WTC11 (cell line): ENCODE measurements around the gene CLCN1. TPM values are rescaled to one million over a fixed set of nuclear protein-coding genes. Genes with fewer than 3 reads are reported as not detected.
A peak's percentile ranks its signal among the peaks of the same experiment; 100 is the strongest.

Source experiments
- ATAC-seq: fragments of 200-7000 bp; cut with Tn5 transposase; 2 replicates; pipeline ENCODE4 v1.10.0; 2021; ENCODE audit warnings: mild to moderate bottlenecking, moderate library complexity
- CTCF ChIA-PET: fragments of 300-600 bp; sonication (Branson Sonifier 250); formaldehyde crosslinking; loops from one replicate; lab custom pipeline; 2021; ENCODE audit warnings: antibody characterized with exemption; lab: Charles Lee
- POLR2A ChIA-PET: fragments of 350-600 bp; sonication (Branson Sonifier 250); formaldehyde crosslinking; loops from one replicate; lab custom pipeline; 2021; ENCODE audit warnings: antibody characterized with exemption; lab: Charles Lee
- DNase-seq: peaks from one replicate; pipeline ENCODE4 v3.0.0; 2021; ENCODE audit warnings: low spot score
- H3K27ac Mint-ChIP-seq: 2 replicates; pipeline ENCODE4 v1.8.0; 2021; ENCODE audit warnings: mixed read lengths
- H3K27me3 Mint-ChIP-seq: 2 replicates; pipeline ENCODE4 v1.8.0; 2021; ENCODE audit warnings: low read depth, mild to moderate bottlenecking, moderate library complexity, mixed read lengths
- H3K36me3 Mint-ChIP-seq: 2 replicates; pipeline ENCODE4 v1.8.0; 2021; ENCODE audit warnings: mixed read lengths
- H3K4me1 Mint-ChIP-seq: 2 replicates; pipeline ENCODE4 v1.8.0; 2022; ENCODE audit warnings: mixed read lengths
- H3K4me3 Mint-ChIP-seq: 2 replicates; pipeline ENCODE4 v1.8.0; 2021; ENCODE audit warnings: mild to moderate bottlenecking, moderate library complexity, mixed read lengths
- H3K9me3 Mint-ChIP-seq: 2 replicates; pipeline ENCODE4 v1.8.0; 2021; ENCODE audit warnings: mixed read lengths
- CREB1 ChIP-seq: sonication (generic); formaldehyde crosslinking; IDR thresholded peaks from 2 replicates; pipeline ENCODE4 v1.8.0; 2023; ENCODE audit warnings: mild to moderate bottlenecking, missing genetic modification reagents
- EMX1 ChIP-seq: fragments of 250-450 bp; sonication (Bioruptor Pico); IDR thresholded peaks from 2 replicates; pipeline ENCODE4 v1.8.0; 2021; ENCODE audit warnings: mild to moderate bottlenecking
- FOXK1 ChIP-seq: sonication (generic); formaldehyde crosslinking; IDR thresholded peaks from 2 replicates; pipeline ENCODE4 v1.8.0; 2022; ENCODE audit warnings: mild to moderate bottlenecking, moderate library complexity, missing genetic modification reagents
- FOXP4 ChIP-seq: sonication (generic); formaldehyde crosslinking; IDR thresholded peaks from 2 replicates; pipeline ENCODE4 v1.8.0; 2022; ENCODE audit warnings: mild to moderate bottlenecking, missing genetic modification reagents
- HMGXB4 ChIP-seq: sonication (generic); formaldehyde crosslinking; IDR thresholded peaks from 2 replicates; pipeline ENCODE4 v1.8.1; 2023; ENCODE audit warnings: mild to moderate bottlenecking, moderate library complexity, missing genetic modification reagents
- JUN ChIP-seq: sonication (generic); formaldehyde crosslinking; IDR thresholded peaks from 2 replicates; pipeline ENCODE4 v1.8.0; 2023; ENCODE audit warnings: mild to moderate bottlenecking, missing genetic modification reagents
- NFYB ChIP-seq: sonication (generic); formaldehyde crosslinking; conservative IDR thresholded peaks from 2 replicates; pipeline ENCODE4 v1.8.0; 2022; ENCODE audit warnings: low read depth, missing genetic modification reagents
- OVOL2 ChIP-seq: fragments of 250-450 bp; sonication (Bioruptor Pico); IDR thresholded peaks from 2 replicates; pipeline ENCODE4 v1.9.0; 2021; ENCODE audit warnings: mild to moderate bottlenecking, borderline replicate concordance
- PRDM15 ChIP-seq: sonication (generic); formaldehyde crosslinking; IDR thresholded peaks from 2 replicates; pipeline ENCODE4 v1.8.0; 2022; ENCODE audit warnings: missing genetic modification reagents
- SP1 ChIP-seq: sonication (generic); formaldehyde crosslinking; conservative IDR thresholded peaks from 2 replicates; pipeline ENCODE4 v1.8.1; 2022; ENCODE audit warnings: missing genetic modification reagents
- ZNF121 ChIP-seq: sonication (generic); formaldehyde crosslinking; IDR thresholded peaks from 2 replicates; pipeline ENCODE4 v1.8.0; 2023; ENCODE audit warnings: missing genetic modification reagents
- ZNF423 ChIP-seq: fragments of 250-450 bp; sonication (Bioruptor Pico); IDR thresholded peaks from 2 replicates; pipeline ENCODE4 v2.1.2; 2022; ENCODE audit warnings: mild to moderate bottlenecking, moderate library complexity
- total RNA-seq: library from RNA; stranded (reverse); gene quantifications from 3 replicates; pipeline ENCODE4 v1.2.3, GENCODE V29; 2021
- TF ChIP-seq, protein P1 (sequence below): sonication (generic); formaldehyde crosslinking; IDR thresholded peaks from 2 replicates; pipeline ENCODE4 v1.8.0; 2022; ENCODE audit warnings: mild to moderate bottlenecking, missing genetic modification reagents
- TF ChIP-seq, protein P2 (sequence below): fragments of 250-450 bp; sonication (Bioruptor Pico); IDR thresholded peaks from 2 replicates; pipeline ENCODE4 v1.9.0; 2021; ENCODE audit warnings: mild to moderate bottlenecking, borderline replicate concordance
- TF ChIP-seq, protein P3 (sequence below): sonication (generic); formaldehyde crosslinking; IDR thresholded peaks from 2 replicates; pipeline ENCODE4 v1.8.1; 2023; ENCODE audit warnings: mild to moderate bottlenecking, missing genetic modification reagents
- TF ChIP-seq, protein P4 (sequence below): sonication (generic); formaldehyde crosslinking; IDR thresholded peaks from 2 replicates; pipeline ENCODE4 v1.8.0; 2022; ENCODE audit warnings: mild to moderate bottlenecking, missing genetic modification reagents
- TF ChIP-seq, protein P5 (sequence below): sonication (generic); formaldehyde crosslinking; IDR thresholded peaks from 2 replicates; pipeline ENCODE4 v1.8.1; 2023; ENCODE audit warnings: mild to moderate bottlenecking, missing genetic modification reagents, moderate library complexity

The CLCN1 gene
- total RNA-seq, 1 experiment from 2014 or later = 0.28 TPM

- Mint-ChIP-seq H3K36me3 (peaks cover 5% of the 10 kb centered on the region), H3K9me3 (no peaks in the 10 kb centered on the region), H3K27ac (no peak within 1 kb of the TSS), H3K4me3 (peak within 1 kb of the TSS; percentile 76), H3K27me3 (no peaks in the 10 kb centered on the region), H3K4me1 (peaks cover 32% of the 10 kb centered on the region)
- ATAC-seq = peak; percentile 83
- TF ChIP-seq JUN (CRISPR knock-in tag) (peak; percentile 57; the same call in 1 of the 2 replicates), CREB1 (CRISPR knock-in tag) (no peak), HMGXB4 (CRISPR knock-in tag) (peak; percentile 95; the same call in 1 of the 2 replicates), PRDM15 (CRISPR knock-in tag) (no peak), SP1 (peak; percentile 74), FOXP4 (CRISPR knock-in tag) (peak; percentile 80; the same call in 1 of the 2 replicates), ZNF423 (0 out of 2 replicates have a peak, but pooled peaks have one; percentile 8), OVOL2 (CRISPR knock-in tag) (0 out of 2 replicates have a peak, but pooled peaks have one; percentile 29), EMX1 (CRISPR knock-in tag) (0 out of 2 replicates have a peak, but pooled peaks have one; percentile 48), NFYB (CRISPR knock-in tag) (no peak), ZNF121 (no peak), FOXK1 (CRISPR knock-in tag) (no peak)
- TF ChIP-seq, protein P1, sequence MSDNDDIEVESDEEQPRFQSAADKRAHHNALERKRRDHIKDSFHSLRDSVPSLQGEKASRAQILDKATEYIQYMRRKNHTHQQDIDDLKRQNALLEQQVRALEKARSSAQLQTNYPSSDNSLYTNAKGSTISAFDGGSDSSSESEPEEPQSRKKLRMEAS (CRISPR knock-in tag) = 0 out of 2 replicates have a peak, but pooled peaks have one; percentile 18
- TF ChIP-seq, protein P2, sequence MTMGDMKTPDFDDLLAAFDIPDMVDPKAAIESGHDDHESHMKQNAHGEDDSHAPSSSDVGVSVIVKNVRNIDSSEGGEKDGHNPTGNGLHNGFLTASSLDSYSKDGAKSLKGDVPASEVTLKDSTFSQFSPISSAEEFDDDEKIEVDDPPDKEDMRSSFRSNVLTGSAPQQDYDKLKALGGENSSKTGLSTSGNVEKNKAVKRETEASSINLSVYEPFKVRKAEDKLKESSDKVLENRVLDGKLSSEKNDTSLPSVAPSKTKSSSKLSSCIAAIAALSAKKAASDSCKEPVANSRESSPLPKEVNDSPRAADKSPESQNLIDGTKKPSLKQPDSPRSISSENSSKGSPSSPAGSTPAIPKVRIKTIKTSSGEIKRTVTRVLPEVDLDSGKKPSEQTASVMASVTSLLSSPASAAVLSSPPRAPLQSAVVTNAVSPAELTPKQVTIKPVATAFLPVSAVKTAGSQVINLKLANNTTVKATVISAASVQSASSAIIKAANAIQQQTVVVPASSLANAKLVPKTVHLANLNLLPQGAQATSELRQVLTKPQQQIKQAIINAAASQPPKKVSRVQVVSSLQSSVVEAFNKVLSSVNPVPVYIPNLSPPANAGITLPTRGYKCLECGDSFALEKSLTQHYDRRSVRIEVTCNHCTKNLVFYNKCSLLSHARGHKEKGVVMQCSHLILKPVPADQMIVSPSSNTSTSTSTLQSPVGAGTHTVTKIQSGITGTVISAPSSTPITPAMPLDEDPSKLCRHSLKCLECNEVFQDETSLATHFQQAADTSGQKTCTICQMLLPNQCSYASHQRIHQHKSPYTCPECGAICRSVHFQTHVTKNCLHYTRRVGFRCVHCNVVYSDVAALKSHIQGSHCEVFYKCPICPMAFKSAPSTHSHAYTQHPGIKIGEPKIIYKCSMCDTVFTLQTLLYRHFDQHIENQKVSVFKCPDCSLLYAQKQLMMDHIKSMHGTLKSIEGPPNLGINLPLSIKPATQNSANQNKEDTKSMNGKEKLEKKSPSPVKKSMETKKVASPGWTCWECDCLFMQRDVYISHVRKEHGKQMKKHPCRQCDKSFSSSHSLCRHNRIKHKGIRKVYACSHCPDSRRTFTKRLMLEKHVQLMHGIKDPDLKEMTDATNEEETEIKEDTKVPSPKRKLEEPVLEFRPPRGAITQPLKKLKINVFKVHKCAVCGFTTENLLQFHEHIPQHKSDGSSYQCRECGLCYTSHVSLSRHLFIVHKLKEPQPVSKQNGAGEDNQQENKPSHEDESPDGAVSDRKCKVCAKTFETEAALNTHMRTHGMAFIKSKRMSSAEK (CRISPR knock-in tag) = peak; percentile 22; the same call in 1 of the 2 replicates
- TF ChIP-seq, protein P3, sequence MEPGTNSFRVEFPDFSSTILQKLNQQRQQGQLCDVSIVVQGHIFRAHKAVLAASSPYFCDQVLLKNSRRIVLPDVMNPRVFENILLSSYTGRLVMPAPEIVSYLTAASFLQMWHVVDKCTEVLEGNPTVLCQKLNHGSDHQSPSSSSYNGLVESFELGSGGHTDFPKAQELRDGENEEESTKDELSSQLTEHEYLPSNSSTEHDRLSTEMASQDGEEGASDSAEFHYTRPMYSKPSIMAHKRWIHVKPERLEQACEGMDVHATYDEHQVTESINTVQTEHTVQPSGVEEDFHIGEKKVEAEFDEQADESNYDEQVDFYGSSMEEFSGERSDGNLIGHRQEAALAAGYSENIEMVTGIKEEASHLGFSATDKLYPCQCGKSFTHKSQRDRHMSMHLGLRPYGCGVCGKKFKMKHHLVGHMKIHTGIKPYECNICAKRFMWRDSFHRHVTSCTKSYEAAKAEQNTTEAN (CRISPR knock-in tag) = no peak
- TF ChIP-seq, protein P4, sequence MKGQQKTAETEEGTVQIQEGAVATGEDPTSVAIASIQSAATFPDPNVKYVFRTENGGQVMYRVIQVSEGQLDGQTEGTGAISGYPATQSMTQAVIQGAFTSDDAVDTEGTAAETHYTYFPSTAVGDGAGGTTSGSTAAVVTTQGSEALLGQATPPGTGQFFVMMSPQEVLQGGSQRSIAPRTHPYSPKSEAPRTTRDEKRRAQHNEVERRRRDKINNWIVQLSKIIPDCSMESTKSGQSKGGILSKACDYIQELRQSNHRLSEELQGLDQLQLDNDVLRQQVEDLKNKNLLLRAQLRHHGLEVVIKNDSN (CRISPR knock-in tag) = peak; percentile 22; the same call in 1 of the 2 replicates
- TF ChIP-seq, protein P5, sequence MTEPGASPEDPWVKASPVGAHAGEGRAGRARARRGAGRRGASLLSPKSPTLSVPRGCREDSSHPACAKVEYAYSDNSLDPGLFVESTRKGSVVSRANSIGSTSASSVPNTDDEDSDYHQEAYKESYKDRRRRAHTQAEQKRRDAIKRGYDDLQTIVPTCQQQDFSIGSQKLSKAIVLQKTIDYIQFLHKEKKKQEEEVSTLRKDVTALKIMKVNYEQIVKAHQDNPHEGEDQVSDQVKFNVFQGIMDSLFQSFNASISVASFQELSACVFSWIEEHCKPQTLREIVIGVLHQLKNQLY (CRISPR knock-in tag) = no peak
- peak; percentile 94 for DNase-seq
- ChIA-PET POLR2A (interaction anchor here (1.0 to 2.0 kb wide), 6 partner anchors 9 to 27 kb away, joined by 3 to 16 read pairs (median 4); partner anchors contain the start of gene FAM131B), CTCF (interaction anchor here (0.7 to 2.3 kb wide), 39 partner anchors 7 to 1661 kb away, joined by 3 to 68 read pairs (median 4); partner anchors contain the start of genes CLCN1, EPHA1, FAM131B and GSTK1)
Measured at GRCh38 chr7:143380646-143381426, 64.9 kb downstream of the CLCN1 start, which contains the start of gene ZYX. TSS of gene ZYX (plus strand) at chr7:143381345. CDS start at chr7:143381572, 227 bp downstream.
